Fibroblast of villous mesenchyme (primary cell): ENCODE results near the gene EZR. TPM values are rescaled to one million over a fixed set of nuclear protein-coding genes. Genes with fewer than 3 reads are reported as not detected.
"Not testable (repeated sequence)": the region's sequence is repeated elsewhere in the genome, so short reads cannot be mapped to it uniquely, and the experiment has no call there.

Experiments
- DNase-seq: peaks from one replicate; pipeline ENCODE4 v3.0.0-alpha.2; 2010; ENCODE audit warnings: low read depth
- H3K4me3 ChIP-seq: 2 replicates; pipeline ENCODE4 v1.5.1; 2011; ENCODE audit warnings: low read depth, mild to moderate bottlenecking, low read length
- CTCF ChIP-seq: IDR thresholded peaks from 2 replicates; pipeline ENCODE4 v1.5.1; 2012; ENCODE audit warnings: low read depth, mild to moderate bottlenecking, low read length; ENCODE audit not compliant: insufficient read depth
- total RNA-seq: library from RNA; depleted of rRNA; stranded (reverse); fragments of >200 nt; gene quantifications from 2 replicates; pipeline ENCODE4 v1.2.3, GENCODE V29; 2012

Gene EZR
- total RNA-seq, 1 donor: 100 TPM

DNA sequence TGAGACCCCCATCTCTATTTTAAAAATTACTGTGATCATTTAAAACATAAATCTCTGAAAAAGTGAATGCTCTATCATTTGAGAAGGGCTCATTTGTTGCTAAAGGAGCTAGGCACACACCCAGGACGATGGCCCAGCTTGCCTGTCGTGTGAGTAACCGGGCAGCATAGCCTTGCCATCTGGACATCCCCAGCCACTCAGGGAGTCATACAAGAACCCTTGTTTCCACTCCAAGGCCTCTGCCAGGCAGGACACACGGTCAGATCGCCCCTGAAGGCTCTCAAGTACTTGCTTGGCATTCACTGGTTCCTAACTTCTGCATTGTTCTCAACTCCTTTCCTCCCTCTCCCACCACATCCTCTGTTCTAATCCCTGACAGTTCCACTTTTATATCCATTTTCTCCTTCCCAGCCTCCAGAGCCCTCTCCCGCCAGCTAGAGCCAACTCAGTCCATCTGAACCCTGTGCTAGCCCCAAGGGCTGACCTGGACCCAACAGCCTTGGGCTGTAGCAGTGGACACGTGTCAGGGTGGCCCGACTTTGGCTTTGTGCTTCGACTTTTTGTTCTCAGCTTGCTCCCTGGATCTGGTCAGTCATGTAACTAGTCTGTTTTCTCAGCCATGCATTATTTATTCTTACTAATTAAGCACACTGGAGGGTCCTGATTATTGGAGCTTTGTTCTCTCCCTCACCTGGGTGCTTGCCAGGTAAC lies 15.7 kb upstream of the EZR start:
- no peak overlapping the region for H3K4me3 ChIP-seq
- TF ChIP-seq CTCF: no peak
- no peak for DNase-seq

- H3K4me3 ChIP-seq, DNase-seq: not testable (repeated sequence)
These were observed 13.6 kb upstream of the EZR start for GRCh38 chr6:158832807-158833206.

- no peak for DNase-seq
- TF ChIP-seq CTCF: no peak
- H3K4me3 ChIP-seq: no peak overlapping the region
These were observed 12.9 kb upstream of the EZR start for GRCh38 chr6:158832026-158832425.

DNA sequence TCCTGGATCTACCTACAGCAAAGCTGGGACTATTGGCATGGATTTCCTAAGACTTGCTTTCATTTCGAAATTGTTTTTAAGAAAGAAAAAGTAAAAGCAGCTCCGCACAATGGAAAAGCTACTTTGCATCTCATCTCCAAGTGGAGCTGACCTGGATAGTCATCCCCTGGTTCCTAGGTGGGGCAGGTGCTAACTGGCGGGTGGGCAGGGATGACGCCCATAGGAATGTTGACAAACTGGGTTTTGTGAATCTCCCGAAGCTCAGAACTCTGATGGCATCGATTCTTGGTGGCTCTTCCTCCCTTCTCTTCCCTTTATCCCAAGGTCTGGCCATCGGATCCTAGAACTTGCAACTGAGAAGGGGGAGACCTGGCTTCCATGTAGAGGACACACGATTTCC lies 12.4 kb upstream of the EZR start:
- DNase-seq: no peak
- TF ChIP-seq CTCF: no peak

GRCh38 chr6:158830736-158831135 lies 11.6 kb upstream of the EZR start:
- no peak for TF ChIP-seq CTCF
- H3K4me3 ChIP-seq: no peak overlapping the region
- no peak for DNase-seq

More for the DNA sequence above, 12.4 kb upstream of the EZR start:
- no peak overlapping the region for H3K4me3 ChIP-seq

DNA sequence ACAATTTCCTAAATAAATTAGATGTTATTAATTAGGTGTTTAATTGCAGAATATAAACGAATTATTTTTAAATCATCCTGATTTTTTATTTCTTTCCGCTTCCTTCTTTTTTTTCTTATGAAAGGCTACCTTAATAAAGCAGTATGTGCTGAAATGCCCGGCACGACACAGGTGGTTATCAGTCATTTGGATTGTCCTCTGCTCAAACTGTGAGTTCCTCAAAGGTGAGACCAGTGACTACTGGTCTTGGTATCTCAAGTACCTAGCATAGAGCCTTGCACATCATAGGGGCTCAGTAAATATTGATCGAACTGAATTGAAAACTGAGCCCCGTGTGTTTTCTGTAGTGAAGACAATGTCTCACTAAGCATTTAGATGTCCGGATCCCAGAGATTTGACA lies 9.6 kb upstream of the EZR start:
- no peak for TF ChIP-seq CTCF

GRCh38 chr6:158826819-158827501 lies 7.8 kb upstream of the EZR start:
- no peak for TF ChIP-seq CTCF
- H3K4me3 ChIP-seq: no peak overlapping the region
- no peak for DNase-seq

More for the DNA sequence above, 9.6 kb upstream of the EZR start:
- H3K4me3 ChIP-seq: no peak overlapping the region
- DNase-seq: no peak
